Liver (tissue), 9 donors: ENCODE measurements around the gene NTNG2. TPM values are rescaled to one million over a fixed set of nuclear protein-coding genes. Genes with fewer than 3 reads are reported as not detected.
A peak's percentile ranks its signal among the peaks of the same experiment; 100 is the strongest.

Experiments used
- DNase-seq: peaks from one replicate; pipeline ENCODE4 v3.0.0-alpha.2; 2017; ENCODE audit warnings: low spot score
- H3K27ac ChIP-seq, 2 donors: one replicate each; pipeline ENCODE4 v1.7.0; 2013; ENCODE audit warnings: inconsistent platforms in 2 of 2, low read length in 2 of 2, control low read depth in 1 of 2, low read depth in 1 of 2, mild to moderate bottlenecking in 1 of 2
- H3K27me3 ChIP-seq, 4 donors: one replicate each; pipeline versions ENCODE4 v1.6.1 to v1.7.0; 2013; ENCODE audit warnings: low read length in 3 of 4, inconsistent platforms in 1 of 4, mild to moderate bottlenecking in 1 of 4, moderate library complexity in 1 of 4; ENCODE audit not compliant: control insufficient read depth in 4 of 4, insufficient read depth in 4 of 4
- H3K36me3 ChIP-seq, 4 donors: one replicate each; pipeline versions ENCODE4 v1.6.1 to v1.7.0; 2013; ENCODE audit warnings: low read length in 3 of 4, mild to moderate bottlenecking in 3 of 4, low read depth in 1 of 4, moderate library complexity in 1 of 4; ENCODE audit not compliant: control insufficient read depth in 4 of 4, insufficient read depth in 3 of 4
- H3K4me1 ChIP-seq, 4 donors: one replicate each; pipeline versions ENCODE4 v1.6.1 to v1.7.0; 2013; ENCODE audit warnings: low read length in 3 of 4, mild to moderate bottlenecking in 3 of 4, moderate library complexity in 1 of 4; ENCODE audit not compliant: control insufficient read depth in 4 of 4, insufficient read depth in 4 of 4
- H3K4me3 ChIP-seq, 3 donors: one replicate each; pipeline versions ENCODE4 v1.6.1 to v1.7.0; 2013; ENCODE audit warnings: low read length in 3 of 3, control low read depth in 1 of 3, low read depth in 1 of 3, mild to moderate bottlenecking in 1 of 3
- H3K9ac ChIP-seq, 2 donors: one replicate each; pipeline ENCODE4 v1.7.0; 2013; ENCODE audit warnings: low read length in 2 of 2, mild to moderate bottlenecking in 2 of 2, moderate library complexity in 2 of 2, control low read depth in 1 of 2, low read depth in 1 of 2
- H3K9me3 ChIP-seq, 4 donors: one replicate each; pipeline versions ENCODE4 v1.6.1 to v1.7.0; 2013; ENCODE audit warnings: low read length in 3 of 4; ENCODE audit not compliant: control insufficient read depth in 4 of 4
- ATF3 ChIP-seq: IDR thresholded peaks from 2 replicates; pipeline ENCODE4 v1.6.1; 2016; ENCODE audit warnings: antibody characterized with exemption
- CTCF ChIP-seq: fragments of 150-350 bp; IDR thresholded peaks from 2 replicates; pipeline ENCODE4 v1.5.1; 2017; ENCODE audit warnings: improper control_type of control experiment, low read depth, low read length; ENCODE audit not compliant: missing input control
- EGR1 ChIP-seq, 2 donors: IDR thresholded peaks; 2 replicates each; pipeline ENCODE4 v1.6.1; 2016 to 2018; ENCODE audit warnings: antibody characterized with exemption in 2 of 2, low read depth in 2 of 2
- FOXA1 ChIP-seq: IDR thresholded peaks from 2 replicates; pipeline ENCODE4 v1.6.1; 2016; ENCODE audit warnings: antibody characterized with exemption
- FOXA2 ChIP-seq: IDR thresholded peaks from 2 replicates; pipeline ENCODE4 v1.6.1; 2016; ENCODE audit warnings: antibody characterized with exemption
- HNF4A ChIP-seq, 2 donors: conservative IDR thresholded peaks; 2 replicates each; pipeline ENCODE4 v1.6.1; 2016; ENCODE audit warnings: antibody characterized with exemption in 2 of 2, mild to moderate bottlenecking in 2 of 2
- HNF4G ChIP-seq: IDR thresholded peaks from 2 replicates; pipeline ENCODE4 v1.6.1; 2016; ENCODE audit warnings: antibody characterized with exemption
- JUND ChIP-seq, 2 donors: IDR thresholded peaks; 2 replicates each; pipeline ENCODE4 v1.6.1; 2016; ENCODE audit warnings: antibody characterized with exemption in 2 of 2
- NR2F2 ChIP-seq: IDR thresholded peaks from 2 replicates; pipeline ENCODE4 v1.6.1; 2016; ENCODE audit warnings: antibody characterized with exemption
- RAD21 ChIP-seq, 2 donors: IDR thresholded peaks; 2 replicates each; pipeline ENCODE4 v1.6.1; 2016; ENCODE audit warnings: antibody characterized with exemption in 2 of 2, mild to moderate bottlenecking in 2 of 2
- RXRA ChIP-seq, 2 donors: IDR thresholded peaks; 2 replicates each; pipeline ENCODE4 v1.6.1; 2017 to 2018; ENCODE audit warnings: antibody characterized with exemption in 2 of 2, mild to moderate bottlenecking in 1 of 2
- SP1 ChIP-seq: IDR thresholded peaks from 2 replicates; pipeline ENCODE4 v1.6.1; 2018; ENCODE audit warnings: antibody characterized with exemption, mild to moderate bottlenecking
- TAF1 ChIP-seq: conservative IDR thresholded peaks from 2 replicates; pipeline ENCODE4 v1.6.1; 2016; ENCODE audit warnings: antibody characterized with exemption, mild to moderate bottlenecking
- YY1 ChIP-seq: IDR thresholded peaks from 2 replicates; pipeline ENCODE4 v1.6.1; 2016; ENCODE audit warnings: antibody characterized with exemption, mild to moderate bottlenecking
- ZBTB33 ChIP-seq: IDR thresholded peaks from 2 replicates; pipeline ENCODE4 v1.6.1; 2016; ENCODE audit warnings: antibody characterized with exemption
- WGBS: extraction: QIAGEN DNeasy Blood & Tissue Kit; methylation state at CpG from one replicate; pipeline ENCODE4 v1.1.7; 2013; 5-methylcytosine and 5-hydroxymethylcytosine counted together
- polyA plus RNA-seq, 2 donors: library from polyadenylated mRNA; stranded (reverse) in 1 of 2; unstranded in 1 of 2; fragments of 200-250 nt in 1 of 2; fragments of >200 nt in 1 of 2; fragmentation: Nextera tagmentation in 1 of 2; extraction: Ambion mirVana in 1 of 2; gene quantifications; one replicate each; pipeline versions ENCODE4 v1.2.1 to v1.2.3, GENCODE V29; 2013 to 2015
- total RNA-seq, 2 donors: library from RNA; depleted of rRNA; stranded (reverse); fragments of >200 nt; gene quantifications; one replicate each; pipeline ENCODE4 v1.2.3, GENCODE V29; 2014
- TF ChIP-seq, protein P1 (sequence below): IDR thresholded peaks from 2 replicates; pipeline ENCODE4 v1.6.1; 2016; ENCODE audit warnings: antibody characterized with exemption, mild to moderate bottlenecking
- donor health status: healthy.
- donor health status: healthy.
- donor health status: healthy.
- donor health status: healthy.
- donor health status: healthy.

The NTNG2 gene
- total and polyA plus RNA-seq, 4 donors, result 0.12 to 0.42 (median 0.28) TPM; not detected in 1

DNA sequence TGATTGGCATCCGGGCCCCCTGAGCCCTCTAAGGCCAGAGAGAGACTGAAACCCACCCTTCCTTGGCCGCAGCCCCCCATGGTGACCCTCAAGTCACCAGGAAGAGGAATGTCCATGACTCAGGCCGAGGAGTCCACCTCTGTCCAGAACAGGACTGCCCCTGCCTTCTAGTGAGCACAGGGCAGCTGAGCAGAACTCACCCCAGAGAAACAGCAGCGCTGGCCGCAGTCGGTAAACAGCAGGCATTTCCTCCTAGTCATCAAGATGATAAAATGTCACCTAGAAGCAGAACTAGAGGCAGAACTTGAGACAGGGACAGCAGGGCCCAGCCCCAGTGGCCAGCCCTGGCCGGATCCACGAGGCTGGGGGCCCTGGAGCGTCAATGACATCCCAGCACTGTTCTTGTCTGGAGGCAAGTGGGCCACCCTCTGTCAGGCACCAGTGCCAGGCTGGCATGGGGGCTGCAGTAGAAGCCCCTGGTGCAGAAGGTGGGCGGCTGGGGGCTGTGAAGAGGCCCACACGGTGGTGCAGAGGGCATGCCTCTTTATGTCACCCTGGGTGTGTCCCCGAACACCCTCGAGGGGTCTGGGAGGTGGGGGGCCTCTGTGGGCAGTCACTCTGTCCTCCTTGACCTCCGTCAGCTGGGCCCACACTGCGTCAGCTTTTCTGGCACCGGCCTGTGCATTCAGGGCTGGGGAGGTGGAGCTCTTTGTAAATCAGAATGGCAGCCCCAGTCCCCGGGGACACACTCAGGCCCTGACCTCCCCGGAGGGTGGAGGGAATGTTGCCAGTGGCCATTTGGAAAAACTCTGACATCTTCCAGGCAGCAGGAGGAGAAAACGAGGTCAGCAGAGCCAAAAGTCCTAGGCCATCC, 83.0 kb downstream of the NTNG2 start:
- peaks cover 0 to 7% (median 0%) of the 10 kb centered on the region in 4 donors for H3K27me3 ChIP-seq
- H3K36me3 ChIP-seq, result no peaks in the 10 kb centered on the region
- peaks cover 5 to 20% (median 9%) of the 10 kb centered on the region in 4 donors for H3K4me1 ChIP-seq
- no peak overlapping the region for H3K9ac ChIP-seq
- TF ChIP-seq NR2F2, result peak; percentile 73
- TF ChIP-seq SP1, result no peak
- H3K4me3 ChIP-seq, result no peak overlapping the region
- no peak for DNase-seq
- 66% methylated on average over 19 of the region's 19 CpGs for WGBS
- no peak overlapping the region for H3K27ac ChIP-seq
- no peaks in the 10 kb centered on the region for H3K9me3 ChIP-seq

GRCh38 chr9:132245465-132245864, 83.6 kb downstream of the NTNG2 start:
- H3K27me3 ChIP-seq, result peaks cover 0 to 7% (median 0%) of the 10 kb centered on the region in 4 donors
- H3K4me3 ChIP-seq, result no peak overlapping the region
- no peak for DNase-seq
- no peaks in the 10 kb centered on the region for H3K36me3 ChIP-seq
- 87% methylated on average over 9 of the region's 9 CpGs for WGBS
- TF ChIP-seq EGR1 (IDR thresholded peaks at IDR 0.05; ENCODE audit: low read depth in 2 of 2), result no peak
- TF ChIP-seq HNF4A (conservative IDR thresholded peaks at IDR 0.05), result no peak
- no peak for TF ChIP-seq RXRA (IDR thresholded peaks at IDR 0.05)
- TF ChIP-seq TAF1, result no peak
- no peak for TF ChIP-seq RAD21 (IDR thresholded peaks at IDR 0.05)
- TF ChIP-seq SP1, result no peak
- no peak for TF ChIP-seq JUND (IDR thresholded peaks at IDR 0.05)
- TF ChIP-seq, protein P1, sequence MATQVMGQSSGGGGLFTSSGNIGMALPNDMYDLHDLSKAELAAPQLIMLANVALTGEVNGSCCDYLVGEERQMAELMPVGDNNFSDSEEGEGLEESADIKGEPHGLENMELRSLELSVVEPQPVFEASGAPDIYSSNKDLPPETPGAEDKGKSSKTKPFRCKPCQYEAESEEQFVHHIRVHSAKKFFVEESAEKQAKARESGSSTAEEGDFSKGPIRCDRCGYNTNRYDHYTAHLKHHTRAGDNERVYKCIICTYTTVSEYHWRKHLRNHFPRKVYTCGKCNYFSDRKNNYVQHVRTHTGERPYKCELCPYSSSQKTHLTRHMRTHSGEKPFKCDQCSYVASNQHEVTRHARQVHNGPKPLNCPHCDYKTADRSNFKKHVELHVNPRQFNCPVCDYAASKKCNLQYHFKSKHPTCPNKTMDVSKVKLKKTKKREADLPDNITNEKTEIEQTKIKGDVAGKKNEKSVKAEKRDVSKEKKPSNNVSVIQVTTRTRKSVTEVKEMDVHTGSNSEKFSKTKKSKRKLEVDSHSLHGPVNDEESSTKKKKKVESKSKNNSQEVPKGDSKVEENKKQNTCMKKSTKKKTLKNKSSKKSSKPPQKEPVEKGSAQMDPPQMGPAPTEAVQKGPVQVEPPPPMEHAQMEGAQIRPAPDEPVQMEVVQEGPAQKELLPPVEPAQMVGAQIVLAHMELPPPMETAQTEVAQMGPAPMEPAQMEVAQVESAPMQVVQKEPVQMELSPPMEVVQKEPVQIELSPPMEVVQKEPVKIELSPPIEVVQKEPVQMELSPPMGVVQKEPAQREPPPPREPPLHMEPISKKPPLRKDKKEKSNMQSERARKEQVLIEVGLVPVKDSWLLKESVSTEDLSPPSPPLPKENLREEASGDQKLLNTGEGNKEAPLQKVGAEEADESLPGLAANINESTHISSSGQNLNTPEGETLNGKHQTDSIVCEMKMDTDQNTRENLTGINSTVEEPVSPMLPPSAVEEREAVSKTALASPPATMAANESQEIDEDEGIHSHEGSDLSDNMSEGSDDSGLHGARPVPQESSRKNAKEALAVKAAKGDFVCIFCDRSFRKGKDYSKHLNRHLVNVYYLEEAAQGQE, result no peak
- TF ChIP-seq ZBTB33, result no peak
- no peak for TF ChIP-seq FOXA1
- no peak for TF ChIP-seq HNF4G
- TF ChIP-seq FOXA2, result no peak
- no peak for TF ChIP-seq NR2F2
- TF ChIP-seq ATF3, result no peak
- TF ChIP-seq CTCF, result no peak
- no peak for TF ChIP-seq YY1
- H3K27ac ChIP-seq, result no peak overlapping the region
- no peaks in the 10 kb centered on the region for H3K9me3 ChIP-seq
- H3K4me1 ChIP-seq, result peaks cover 5 to 20% (median 9%) of the 10 kb centered on the region in 4 donors
- no peak overlapping the region for H3K9ac ChIP-seq
